K562 (cell line): ENCODE results near the gene TUBGCP5.

ENCODE experiments used
- ARID1B ChIP-seq: fragments of 450-650 bp; IDR thresholded peaks from 2 replicates; pipeline ENCODE4 v1.6.1; 2016; ENCODE audit warnings: antibody characterized with exemption, mild to moderate bottlenecking, inconsistent platforms
- BHLHE40 ChIP-seq: IDR thresholded peaks from 2 replicates; pipeline ENCODE4 v1.6.1; 2011; ENCODE audit warnings: low read length, improper control_type of control experiment
- CBFB ChIP-seq: sonication (generic); formaldehyde crosslinking; IDR thresholded peaks from 2 replicates; pipeline ENCODE4 v1.4.0; 2020; ENCODE audit warnings: mild to moderate bottlenecking, missing genetic modification reagents
- CBX3 ChIP-seq, 2 experiments: IDR thresholded peaks; 1 replicate in 1 of 2; 2 replicates in 1 of 2; pipeline ENCODE4 v1.6.1; 2012; ENCODE audit warnings: inconsistent platforms in 2 of 2, low read length in 2 of 2, borderline replicate concordance in 1 of 2, control low read depth in 1 of 2
- POLR2AphosphoS5 ChIP-seq: IDR thresholded peaks from 2 replicates; pipeline ENCODE4 v1.6.1; 2011; ENCODE audit warnings: mild to moderate bottlenecking, low read depth, low read length, moderate library complexity; ENCODE audit not compliant: control insufficient read depth, insufficient read depth
- PTTG1 ChIP-seq: fragments of 450-650 bp; IDR thresholded peaks from 2 replicates; pipeline ENCODE4 v1.6.1; 2016; ENCODE audit warnings: low read depth, mild to moderate bottlenecking, missing genetic modification characterization, missing compliant biosample characterization
- TOE1 ChIP-seq, 2 experiments: fragments of 450-650 bp in 1 of 2; sonication (generic) in 1 of 2; formaldehyde crosslinking in 1 of 2; IDR thresholded peaks; 2 replicates each; pipeline versions ENCODE4 v1.7.1 to v1.8.0; 2016 to 2022; ENCODE audit warnings: borderline replicate concordance in 2 of 2, mild to moderate bottlenecking in 2 of 2, antibody characterized with exemption in 1 of 2, inconsistent platforms in 1 of 2, low read depth in 1 of 2, missing genetic modification reagents in 1 of 2, moderate library complexity in 1 of 2
- ZNF695 ChIP-seq: fragments of 450-650 bp; formaldehyde crosslinking; IDR thresholded peaks from 2 replicates; pipeline ENCODE4 v1.4.0; 2020; ENCODE audit warnings: mild to moderate bottlenecking, moderate library complexity
- TF ChIP-seq, protein P1 (sequence below): fragments of 250-450 bp; sonication (Bioruptor Pico); IDR thresholded peaks from 2 replicates; pipeline ENCODE4 v1.8.0; 2022; ENCODE audit warnings: moderate library complexity, mild to moderate bottlenecking, inconsistent platforms
- TF ChIP-seq, protein P2 (sequence below): sonication (generic); formaldehyde crosslinking; IDR thresholded peaks from 2 replicates; pipeline ENCODE4 v1.5.0; 2020; ENCODE audit warnings: missing genetic modification reagents
- TF ChIP-seq, protein P3 (sequence below): sonication (generic); formaldehyde crosslinking; IDR thresholded peaks from 2 replicates; pipeline ENCODE4 v1.9.0; 2022; ENCODE audit warnings: mild to moderate bottlenecking, missing genetic modification reagents
- TF ChIP-seq, protein P4 (sequence below): conservative IDR thresholded peaks from 2 replicates; pipeline ENCODE4 v1.6.1; 2011; ENCODE audit warnings: low read depth, mild to moderate bottlenecking, low read length; ENCODE audit not compliant: control insufficient read depth

DNA sequence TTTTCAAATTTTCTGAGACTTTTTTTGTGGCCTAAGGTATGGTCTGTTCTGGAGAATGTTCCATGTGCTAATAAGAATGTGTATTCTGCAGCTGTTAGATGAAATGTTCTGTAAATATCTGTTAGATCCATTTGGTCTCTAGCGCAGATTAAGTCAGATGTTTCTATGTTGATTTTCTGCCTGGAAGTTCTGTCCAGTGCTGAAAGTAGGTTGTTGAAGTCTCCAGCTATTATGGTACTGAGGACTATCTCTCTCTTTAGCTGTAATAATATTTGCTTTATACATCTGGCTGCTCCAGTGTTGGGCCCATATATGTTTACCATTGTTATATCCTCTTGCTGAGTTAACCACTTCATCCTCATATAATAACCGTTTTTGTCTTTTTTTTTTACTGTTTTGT, 13.2 kb upstream of the TUBGCP5 start:
- TF ChIP-seq, protein P1, sequence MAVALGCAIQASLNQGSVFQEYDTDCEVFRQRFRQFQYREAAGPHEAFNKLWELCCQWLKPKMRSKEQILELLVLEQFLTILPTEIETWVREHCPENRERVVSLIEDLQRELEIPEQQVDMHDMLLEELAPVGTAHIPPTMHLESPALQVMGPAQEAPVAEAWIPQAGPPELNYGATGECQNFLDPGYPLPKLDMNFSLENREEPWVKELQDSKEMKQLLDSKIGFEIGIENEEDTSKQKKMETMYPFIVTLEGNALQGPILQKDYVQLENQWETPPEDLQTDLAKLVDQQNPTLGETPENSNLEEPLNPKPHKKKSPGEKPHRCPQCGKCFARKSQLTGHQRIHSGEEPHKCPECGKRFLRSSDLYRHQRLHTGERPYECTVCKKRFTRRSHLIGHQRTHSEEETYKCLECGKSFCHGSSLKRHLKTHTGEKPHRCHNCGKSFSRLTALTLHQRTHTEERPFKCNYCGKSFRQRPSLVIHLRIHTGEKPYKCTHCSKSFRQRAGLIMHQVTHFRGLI (CRISPR knock-in tag) = no peak
- TF ChIP-seq POLR2AphosphoS5 (no peak), PTTG1 (no peak), CBX3 (IDR thresholded peaks at IDR 0.05; ENCODE audit: borderline replicate concordance in 1 of 2, low read length in 2 of 2) (no peak), TOE1 (IDR thresholded peaks at IDR 0.05; ENCODE audit: borderline replicate concordance) (no peak), TOE1 (CRISPR knock-in tag; IDR thresholded peaks at IDR 0.05; ENCODE audit: borderline replicate concordance, low read depth) (no peak), ZNF695 (CRISPR knock-in tag) (no peak), ARID1B (no peak), BHLHE40 (no peak), CBFB (CRISPR knock-in tag) (no peak)
- TF ChIP-seq, protein P2, sequence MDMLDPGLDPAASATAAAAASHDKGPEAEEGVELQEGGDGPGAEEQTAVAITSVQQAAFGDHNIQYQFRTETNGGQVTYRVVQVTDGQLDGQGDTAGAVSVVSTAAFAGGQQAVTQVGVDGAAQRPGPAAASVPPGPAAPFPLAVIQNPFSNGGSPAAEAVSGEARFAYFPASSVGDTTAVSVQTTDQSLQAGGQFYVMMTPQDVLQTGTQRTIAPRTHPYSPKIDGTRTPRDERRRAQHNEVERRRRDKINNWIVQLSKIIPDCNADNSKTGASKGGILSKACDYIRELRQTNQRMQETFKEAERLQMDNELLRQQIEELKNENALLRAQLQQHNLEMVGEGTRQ (CRISPR knock-in tag) = no peak
- TF ChIP-seq, protein P3, sequence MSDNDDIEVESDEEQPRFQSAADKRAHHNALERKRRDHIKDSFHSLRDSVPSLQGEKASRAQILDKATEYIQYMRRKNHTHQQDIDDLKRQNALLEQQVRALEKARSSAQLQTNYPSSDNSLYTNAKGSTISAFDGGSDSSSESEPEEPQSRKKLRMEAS (CRISPR knock-in tag) = no peak
- TF ChIP-seq, protein P4, sequence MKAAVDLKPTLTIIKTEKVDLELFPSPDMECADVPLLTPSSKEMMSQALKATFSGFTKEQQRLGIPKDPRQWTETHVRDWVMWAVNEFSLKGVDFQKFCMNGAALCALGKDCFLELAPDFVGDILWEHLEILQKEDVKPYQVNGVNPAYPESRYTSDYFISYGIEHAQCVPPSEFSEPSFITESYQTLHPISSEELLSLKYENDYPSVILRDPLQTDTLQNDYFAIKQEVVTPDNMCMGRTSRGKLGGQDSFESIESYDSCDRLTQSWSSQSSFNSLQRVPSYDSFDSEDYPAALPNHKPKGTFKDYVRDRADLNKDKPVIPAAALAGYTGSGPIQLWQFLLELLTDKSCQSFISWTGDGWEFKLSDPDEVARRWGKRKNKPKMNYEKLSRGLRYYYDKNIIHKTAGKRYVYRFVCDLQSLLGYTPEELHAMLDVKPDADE = no peak
